SU-DHL-6 (cell line): ENCODE results near the gene GKN2.
"Not testable (repeated sequence)": the region's sequence is repeated elsewhere in the genome, so short reads cannot be mapped to it uniquely, and the experiment has no call there.

Source experiments
- H2AFZ ChIP-seq: fragments of 200-600 bp; sonication (generic); 2 replicates; pipeline ENCODE4 v1.6.1; 2014; ENCODE audit warnings: low read depth, mild to moderate bottlenecking, moderate library complexity, mixed read lengths, antibody characterized with exemption, low read length; ENCODE audit not compliant: severe bottlenecking
- H3F3A ChIP-seq: fragments of 200-600 bp; shearing (Covaris generic); 2 replicates; pipeline ENCODE4 v1.6.0; 2016; ENCODE audit warnings: antibody characterized with exemption, mild to moderate bottlenecking; ENCODE audit not compliant: insufficient read depth
- H3K27ac ChIP-seq: fragments of 200-600 bp; sonication (generic); 2 replicates; pipeline ENCODE4 v1.5.1; 2016; ENCODE audit warnings: low read depth, mild to moderate bottlenecking, low read length, moderate library complexity, mixed read lengths
- H3K27me3 ChIP-seq: fragments of 200-600 bp; sonication (generic), shearing (Covaris generic); 2 replicates; pipeline ENCODE4 v1.6.0; 2014; ENCODE audit warnings: mild to moderate bottlenecking, low read length
- H3K36me3 ChIP-seq: fragments of 200-600 bp; sonication (generic); 2 replicates; pipeline ENCODE4 v1.6.1; 2014; ENCODE audit warnings: mild to moderate bottlenecking, low read length, mixed read lengths
- H3K4me2 ChIP-seq: fragments of 300-600, 200-600 bp; shearing (Covaris generic), sonication (generic); 2 replicates; pipeline ENCODE4 v1.6.0; 2014; ENCODE audit warnings: low read length, low read depth, mild to moderate bottlenecking; ENCODE audit not compliant: poor library complexity, severe bottlenecking
- H3K4me3 ChIP-seq: fragments of 200-600 bp; sonication (generic); 2 replicates; pipeline ENCODE4 v1.5.1; 2014; ENCODE audit warnings: antibody characterized with exemption, low read length, mild to moderate bottlenecking, mixed read lengths; ENCODE audit not compliant: insufficient read depth, poor library complexity, severe bottlenecking
- H3K79me2 ChIP-seq: fragments of 200-600 bp; sonication (generic); 2 replicates; pipeline ENCODE4 v1.6.1; 2014; ENCODE audit warnings: mild to moderate bottlenecking, low read length, moderate library complexity; ENCODE audit not compliant: insufficient read depth
- H3K9ac ChIP-seq: fragments of 200-600 bp; sonication (generic); 2 replicates; pipeline ENCODE4 v1.7.0; 2014; ENCODE audit warnings: mild to moderate bottlenecking, low read length
- H3K9me2 ChIP-seq: fragments of 200-600 bp; sonication (generic); replicated peaks from 2 replicates; pipeline ENCODE4 v1.6.1; 2014; ENCODE audit warnings: low read length; ENCODE audit not compliant: insufficient read depth
- H3K9me3 ChIP-seq: fragments of 200-600 bp; sonication (generic); 2 replicates; pipeline ENCODE4 v1.6.1; 2014; ENCODE audit warnings: low read length, mixed read lengths; ENCODE audit not compliant: insufficient read depth
- H4K20me1 ChIP-seq: fragments of 200-600 bp; sonication (generic); 2 replicates; pipeline ENCODE4 v1.6.1; 2014; ENCODE audit warnings: low read depth, mild to moderate bottlenecking, antibody characterized with exemption, low read length, moderate library complexity, mixed read lengths
- CTCF ChIP-seq: fragments of 200-600 bp; sonication (generic); IDR thresholded peaks from one replicate; pipeline ENCODE4 v1.5.1; 2017; ENCODE audit warnings: antibody characterized with exemption, mild to moderate bottlenecking, low read length, moderate library complexity; ENCODE audit not compliant: insufficient read depth, poor library complexity, severe bottlenecking
- EZH2phosphoT487 ChIP-seq: fragments of 200-600 bp; sonication (generic), shearing (Covaris generic); conservative IDR thresholded peaks from 2 replicates; pipeline ENCODE4 v1.6.1; 2018; ENCODE audit warnings: mild to moderate bottlenecking, antibody characterized with exemption, low read length, moderate library complexity, mixed read lengths

GKN2 gene

GRCh38 chr2:68901199-68901514 lies 51.5 kb downstream of the GKN2 start:
- no peaks in the 10 kb centered on the region for H3K9me3 ChIP-seq
- H3K9me2 ChIP-seq: no peaks in the 10 kb centered on the region
- H2AFZ ChIP-seq: no peak overlapping the region
- no peak overlapping the region for H3K9ac ChIP-seq
- H3K27me3 ChIP-seq: no peaks in the 10 kb centered on the region
- no peaks in the 10 kb centered on the region for H3K36me3 ChIP-seq
- H3K4me2 ChIP-seq: no peak overlapping the region
- no peaks in the 10 kb centered on the region for H4K20me1 ChIP-seq
- H3F3A ChIP-seq: no peaks in the 10 kb centered on the region
- no peak overlapping the region for H3K27ac ChIP-seq
- TF ChIP-seq EZH2phosphoT487 (no peak), CTCF (no peak)
- no peak overlapping the region for H3K4me3 ChIP-seq
- H3K79me2 ChIP-seq: no peaks in the 10 kb centered on the region

DNA sequence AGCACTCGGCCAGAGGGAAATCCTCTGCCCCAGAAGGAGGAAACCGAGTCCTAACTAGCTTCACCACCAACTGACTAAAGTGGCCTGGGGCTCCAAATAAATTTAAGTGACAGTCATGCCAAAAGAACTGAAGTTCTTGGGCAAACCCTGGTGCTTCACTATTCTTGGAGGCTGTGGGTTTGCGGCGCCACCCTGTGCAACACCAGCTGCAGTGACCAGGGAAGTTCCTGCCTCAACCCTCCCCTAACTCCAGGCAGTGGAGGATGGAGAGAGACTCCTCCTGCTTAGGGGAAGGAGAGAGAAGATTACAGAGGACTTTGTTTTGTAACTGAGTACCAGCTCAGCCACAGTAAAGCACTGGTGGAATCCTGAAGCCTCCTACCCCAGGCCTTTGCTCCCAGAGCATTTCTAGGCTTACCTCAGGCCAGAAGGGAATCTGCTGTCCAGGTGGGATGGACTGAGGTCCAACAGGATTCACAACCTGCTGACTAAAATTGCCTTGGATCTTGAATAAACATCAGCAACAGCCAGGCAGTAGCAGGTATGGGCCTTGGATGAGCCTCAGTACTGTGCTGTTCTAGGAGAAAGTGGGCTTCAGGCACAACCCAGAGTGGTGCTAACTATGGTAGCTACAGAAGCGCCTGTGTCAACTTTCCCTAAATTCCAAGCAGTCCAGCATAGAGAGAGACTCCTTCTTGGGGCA lies 52.0 kb downstream of the GKN2 start:
- no peak overlapping the region for H3K27ac ChIP-seq
- TF ChIP-seq EZH2phosphoT487 (no peak), CTCF (no peak)
- H2AFZ ChIP-seq: no peak overlapping the region

DNA sequence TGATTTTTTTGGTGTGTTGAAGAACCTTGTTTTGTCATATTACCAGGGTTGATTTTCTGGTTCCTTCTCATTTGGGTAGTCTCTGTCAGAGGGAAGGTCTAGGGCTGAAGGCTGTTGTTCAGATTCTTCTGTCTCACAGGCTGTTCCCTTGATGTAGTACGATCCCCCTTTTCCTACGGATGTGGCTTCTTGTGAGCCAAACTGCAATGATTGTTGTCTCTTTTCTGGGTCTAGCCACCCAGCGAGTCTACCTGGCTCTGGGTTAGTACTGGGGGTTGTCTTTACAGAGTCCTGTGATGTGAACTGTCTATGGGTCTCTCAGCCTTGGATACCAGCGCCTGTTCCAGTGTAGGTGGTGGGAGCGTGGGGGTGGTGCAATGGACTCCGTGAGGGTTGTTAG lies 56.7 kb downstream of the GKN2 start:
- not testable (repeated sequence) for H3F3A ChIP-seq, H3K4me3 ChIP-seq, H3K9me2 ChIP-seq, H3K4me2 ChIP-seq, H3K27me3 ChIP-seq, H3K36me3 ChIP-seq, H3K9ac ChIP-seq, H4K20me1 ChIP-seq, H3K9me3 ChIP-seq, H3K79me2 ChIP-seq, H3K27ac ChIP-seq, H2AFZ ChIP-seq

More for the DNA sequence above, 52.0 kb downstream of the GKN2 start:
- no peak overlapping the region for H3K9ac ChIP-seq
- H3K36me3 ChIP-seq: no peaks in the 10 kb centered on the region
- no peaks in the 10 kb centered on the region for H3K79me2 ChIP-seq
- no peaks in the 10 kb centered on the region for H4K20me1 ChIP-seq
- H3K27me3 ChIP-seq: no peaks in the 10 kb centered on the region
- H3K9me3 ChIP-seq: no peaks in the 10 kb centered on the region
- no peak overlapping the region for H3K4me3 ChIP-seq
- no peaks in the 10 kb centered on the region for H3K9me2 ChIP-seq
- H3F3A ChIP-seq: no peaks in the 10 kb centered on the region
- no peak overlapping the region for H3K4me2 ChIP-seq
